Measurements from ENCODE around the gene SLC43A1. TPM values are rescaled to one million over a fixed set of nuclear protein-coding genes. Genes with fewer than 3 reads are reported as not detected.

Gene SLC43A1
- total RNA-seq, 1 donor: 81.6 TPM

GRCh38 chr11:57438345-57439285 lies 76.9 kb downstream of the SLC43A1 start:
- no peak for DNase-seq (ENCODE audit: low read depth in 2 of 3, low spot score in 2 of 3)

GRCh38 chr11:57436031-57436430 lies 79.5 kb downstream of the SLC43A1 start:
- DNase-seq (ENCODE audit: low read depth in 2 of 3, low spot score in 2 of 3): no peak

GRCh38 chr11:57434640-57435546 lies 80.6 kb downstream of the SLC43A1 start:
- DNase-seq (ENCODE audit: low read depth in 2 of 3, low spot score in 2 of 3): no peak

Small RNA genes lying within 50 kb of the gene (small RNA-seq; reads per million reads assigned to genes)
- gene RN7SL605P: not detected
- gene RNA5SP341: not detected

Other genes starting within 250 kb of the SLC43A1 start
- gene TNKS1BP1, start 190.8 kb downstream of the SLC43A1 start, total RNA-seq: 7.0 TPM
- gene SSRP1, start 179.8 kb downstream of the SLC43A1 start, total RNA-seq: 89.9 TPM
- gene P2RX3, start 177.3 kb downstream of the SLC43A1 start, total RNA-seq: not detected
- gene PRG3, start 134.6 kb downstream of the SLC43A1 start, total RNA-seq: not detected
- gene PRG2, start 125.1 kb downstream of the SLC43A1 start, total RNA-seq: 5.4 TPM
- 93.7 TPM for gene SLC43A3, start 88.6 kb downstream of the SLC43A1 start, total RNA-seq
- gene RTN4RL2, start 55.2 kb downstream of the SLC43A1 start, total RNA-seq: 0.27 TPM
- gene TIMM10, start 15.1 kb upstream of the SLC43A1 start, total RNA-seq: 29.4 TPM
- gene SMTNL1, start 21.9 kb upstream of the SLC43A1 start, total RNA-seq: not detected
- gene UBE2L6, start 52.0 kb upstream of the SLC43A1 start, total RNA-seq: 215 TPM
- 49.8 TPM for gene SERPING1, start 82.0 kb upstream of the SLC43A1 start, total RNA-seq
- 3.5 TPM for gene YPEL4, start 134.2 kb upstream of the SLC43A1 start, total RNA-seq
- gene CLP1, start 142.1 kb upstream of the SLC43A1 start, total RNA-seq: 10.0 TPM
- gene ZDHHC5, start 152.4 kb upstream of the SLC43A1 start, total RNA-seq: 20.2 TPM
- 21.5 TPM for gene MED19, start 196.5 kb upstream of the SLC43A1 start, total RNA-seq
- 42.8 TPM for gene TMX2, start 196.9 kb upstream of the SLC43A1 start, total RNA-seq
- gene SELENOH, start 225.8 kb upstream of the SLC43A1 start, total RNA-seq: 96.7 TPM
- not detected for gene BTBD18, start 236.1 kb upstream of the SLC43A1 start, total RNA-seq
- 59.8 TPM for gene CTNND1, start 246.1 kb upstream of the SLC43A1 start, total RNA-seq

All from hematopoietic multipotent progenitor cell (in vitro differentiated cells).